ENCODE data around the gene FAM117B.

GRCh38 chr2:202743613-202744012 lies 108.8 kb downstream of the FAM117B start:
- TF ChIP-seq SP1 (IDR thresholded peaks at IDR 0.05) (no peak), SUZ12 (IDR thresholded peaks at IDR 0.05) (no peak), NFRKB (IDR thresholded peaks at IDR 0.05) (no peak), ZNF384 (IDR thresholded peaks at IDR 0.05) (no peak), FOXM1 (IDR thresholded peaks at IDR 0.05; ENCODE audit: borderline replicate concordance) (no peak), L3MBTL2 (conservative IDR thresholded peaks at IDR 0.05) (no peak), PKNOX1 (IDR thresholded peaks at IDR 0.05) (no peak), TARDBP (IDR thresholded peaks at IDR 0.05) (no peak), BHLHE40 (IDR thresholded peaks at IDR 0.05; ENCODE audit: borderline replicate concordance) (no peak)

Data from HEK293T (cell line).